Activated CD4-positive, alpha-beta memory T cell treated with anti-CD3 and anti-CD28 coated beads for 36 hours (primary cell): ENCODE measurements around the gene OSM. TPM values are rescaled to one million over a fixed set of nuclear protein-coding genes. Genes with fewer than 3 reads are reported as not detected.
A peak's percentile ranks its signal among the peaks of the same experiment; 100 is the strongest.

Experiments
- CTCF ChIA-PET: fragments of 350-600 bp; sonication (Branson Sonifier 250); formaldehyde crosslinking; loops from one replicate; lab custom pipeline; 2021; ENCODE audit warnings: antibody characterized with exemption, inconsistent platforms; lab: Charles Lee
- POLR2A ChIA-PET: fragments of 350-600 bp; sonication (Branson Sonifier 250); formaldehyde crosslinking; loops from one replicate; lab custom pipeline; 2021; ENCODE audit warnings: antibody characterized with exemption; lab: Charles Lee
- DNase-seq: peaks from one replicate; pipeline ENCODE4 v3.0.0-alpha.2; 2020
- H3K27ac Mint-ChIP-seq: one replicate; pipeline ENCODE4 v1.8.0; 2021; ENCODE audit warnings: mixed read lengths
- H3K27me3 Mint-ChIP-seq: one replicate; pipeline ENCODE4 v1.8.0; 2021; ENCODE audit warnings: mixed read lengths
- H3K36me3 Mint-ChIP-seq: one replicate; pipeline ENCODE4 v1.8.0; 2021; ENCODE audit warnings: mixed read lengths
- H3K4me1 Mint-ChIP-seq: one replicate; pipeline ENCODE4 v1.8.0; 2021; ENCODE audit warnings: low read depth, mixed read lengths
- H3K4me3 Mint-ChIP-seq: one replicate; pipeline ENCODE4 v1.8.0; 2021; ENCODE audit warnings: mild to moderate bottlenecking, mixed read lengths
- H3K9me3 Mint-ChIP-seq: one replicate; pipeline ENCODE4 v1.8.0; 2021; ENCODE audit warnings: mixed read lengths
- intact Hi-C: fragments of 100-400 bp; cut with micrococcal nuclease; formaldehyde crosslinking; loops from one replicate; pipeline ENCODE4 v1.15.1; 2023
- total RNA-seq, 2 experiments: library from RNA; stranded (reverse); gene quantifications; one replicate each; pipeline ENCODE4 v1.2.3, GENCODE V29; 2021

Gene OSM
- 10 to 100 TPM; 39.6 to 41.2 TPM for total RNA-seq

DNA sequence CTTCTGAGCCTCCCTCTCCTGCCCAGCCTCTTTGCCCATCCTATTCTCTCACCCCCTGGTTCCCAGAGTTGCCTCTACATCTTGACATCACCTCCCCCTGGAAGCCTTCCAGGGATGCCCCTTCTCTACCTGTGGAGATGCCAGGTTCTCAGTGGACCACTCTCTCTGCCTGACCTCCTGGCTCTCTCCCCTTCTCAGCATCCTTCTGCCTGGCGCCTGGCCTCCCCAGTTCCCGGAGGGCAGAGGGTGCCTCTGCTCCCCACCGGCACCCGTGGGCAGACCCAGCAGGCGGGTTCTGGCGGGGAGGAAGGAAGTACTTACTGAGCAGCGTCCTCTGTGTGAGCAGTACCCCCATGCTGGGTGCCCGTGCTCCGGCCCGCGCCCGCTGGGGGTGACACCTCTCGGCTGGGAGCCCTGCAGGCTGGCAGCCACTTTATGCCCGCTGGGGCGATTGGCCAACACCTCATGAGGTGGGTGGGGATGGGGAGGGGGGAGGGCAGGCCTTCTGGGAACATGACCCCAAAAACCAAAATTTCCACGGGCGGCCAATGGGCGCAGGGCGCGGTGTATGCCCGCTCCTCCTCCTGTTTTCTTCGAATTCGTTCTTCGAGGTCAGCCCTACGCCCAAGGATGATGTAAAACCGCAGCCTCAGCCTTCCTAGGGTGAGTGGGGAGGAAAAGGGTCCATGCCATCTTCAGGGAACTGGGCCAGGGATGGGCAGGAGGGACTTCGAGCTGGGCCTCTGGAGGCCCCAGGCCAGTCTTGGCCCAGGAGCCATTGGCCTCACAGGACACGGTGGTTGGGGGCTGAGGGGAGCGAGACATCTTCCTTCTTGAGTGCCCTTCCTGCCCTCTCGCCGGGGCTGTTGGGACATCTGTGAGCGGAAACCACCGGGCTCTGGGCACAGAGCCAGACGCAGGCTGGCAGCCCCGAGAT lies at the start of gene OSM:
Gene OSM (minus strand): TSS at position 407 of the 937 bp plus-strand sequence. CDS start 52 bp downstream, at position 355.
- DNase-seq: peak; percentile 90
- ChIA-PET CTCF (interaction anchor here (1.0 to 7.9 kb wide), 7 partner anchors 16 to 161 kb away, joined by 4 to 154 read pairs (median 7); partner anchors contain the start of genes CASTOR1 and RNF215), POLR2A (interaction anchor here (0.7 to 2.2 kb wide), 6 partner anchors 9 to 158 kb away, joined by 3 to 7 read pairs (median 4); partner anchors contain the start of genes CCDC157 and SF3A1)
- peaks cover 44% of the 10 kb centered on the region for H3K4me1 Mint-ChIP-seq
- H3K9me3 Mint-ChIP-seq: no peaks in the 10 kb centered on the region
- H3K4me3 Mint-ChIP-seq: peak within 1 kb of the TSS; percentile 86
- H3K27me3 Mint-ChIP-seq: no peaks in the 10 kb centered on the region
- H3K27ac Mint-ChIP-seq: peak within 1 kb of the TSS; percentile 97
- intact Hi-C loops: loop anchor here (1.0 to 10.0 kb wide), 4 partner anchors 20 to 502 kb away; partner anchors contain the start of genes LIF, UQCR10 and ZMAT5
- H3K36me3 Mint-ChIP-seq: peaks cover 61% of the 10 kb centered on the region

DNA sequence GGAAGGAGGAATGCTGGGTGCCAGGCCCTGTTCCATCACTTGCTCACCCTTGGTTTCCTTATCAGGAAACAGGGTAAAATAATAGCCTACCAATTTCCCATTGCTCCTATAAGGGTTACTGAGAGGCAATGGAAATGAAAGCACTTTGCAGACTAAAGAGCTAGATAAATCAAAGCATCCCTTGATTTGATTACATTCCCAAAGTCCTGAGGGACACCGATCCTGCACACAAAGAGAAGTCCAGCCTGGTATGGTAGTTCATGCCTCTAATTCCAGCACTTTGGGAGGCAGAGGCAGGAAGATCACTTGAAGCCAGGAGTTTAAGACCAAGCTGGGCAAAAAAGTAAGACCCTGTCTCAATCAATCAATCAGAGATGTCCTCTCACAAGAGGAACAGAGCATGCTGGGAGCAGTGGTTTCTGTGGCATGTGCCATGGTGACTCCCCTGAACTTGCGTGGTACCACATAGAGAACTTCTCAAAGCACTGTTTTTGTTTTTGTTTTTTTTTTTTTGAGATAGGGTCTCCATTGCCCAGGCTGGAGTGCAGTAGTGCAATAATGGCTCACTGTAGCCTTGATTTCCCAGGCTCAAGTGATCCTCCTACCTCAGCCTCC lies 49.4 kb upstream of the OSM start:
- intact Hi-C loops: no loop called here
- H3K27me3 Mint-ChIP-seq: no peaks in the 10 kb centered on the region
- POLR2A ChIA-PET: interaction anchor here (0.6 to 1.6 kb wide), 5 partner anchors 10 to 31 kb away, joined by 3 to 6 read pairs (median 3); partner anchors contain the start of gene TBC1D10A
- H3K4me3 Mint-ChIP-seq: no peak overlapping the region
- peaks cover 12% of the 10 kb centered on the region for H3K36me3 Mint-ChIP-seq
- DNase-seq: peak; percentile 44
- CTCF ChIA-PET: interaction anchor here (1.1 to 4.5 kb wide), 5 partner anchors 8 to 769 kb away, joined by 3 to 28 read pairs (median 4); partner anchors contain the start of genes CASTOR1 and RNF215
- peaks cover 91% of the 10 kb centered on the region for H3K4me1 Mint-ChIP-seq
- H3K27ac Mint-ChIP-seq: peak overlapping the region; percentile 84
- no peaks in the 10 kb centered on the region for H3K9me3 Mint-ChIP-seq

DNA sequence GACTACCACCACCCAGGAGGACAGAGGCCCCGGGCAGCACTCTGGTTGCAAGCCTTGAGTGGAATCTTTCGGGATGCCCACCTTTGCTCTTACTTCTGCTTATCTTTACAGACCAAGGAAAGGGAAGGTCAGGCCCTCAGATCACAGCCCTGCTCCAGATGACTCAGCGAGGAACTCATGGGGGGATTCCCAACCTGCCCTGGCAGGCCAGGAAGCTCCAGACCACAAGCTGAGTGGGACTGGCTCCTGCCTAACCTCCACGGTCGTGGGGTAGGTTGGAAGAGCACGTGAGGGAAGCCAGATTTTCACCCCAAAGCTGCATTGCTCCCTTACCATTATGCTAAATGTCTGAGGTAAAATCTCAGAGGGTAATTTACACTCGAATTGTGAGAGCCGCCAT lies 48.3 kb upstream of the OSM start:
- ChIA-PET POLR2A (interaction anchor here (0.5 to 0.8 kb wide), 4 partner anchors 9 to 33 kb away, joined by 3 to 4 read pairs (median 3); no protein-coding TSS in a partner anchor), CTCF (interaction anchor here (1.1 to 4.5 kb wide), 4 partner anchors 9 to 770 kb away, joined by 4 to 28 read pairs (median 8); partner anchors contain the start of genes CASTOR1 and RNF215)
- peak overlapping the region; percentile 84 for H3K27ac Mint-ChIP-seq
- no peaks in the 10 kb centered on the region for H3K27me3 Mint-ChIP-seq
- peaks cover 10% of the 10 kb centered on the region for H3K36me3 Mint-ChIP-seq
- H3K4me3 Mint-ChIP-seq: no peak overlapping the region
- intact Hi-C loops: loop anchor here (1.0 kb wide), 1 partner anchor 9 kb away; no protein-coding TSS in a partner anchor
- DNase-seq: peak; percentile 76
- peaks cover 93% of the 10 kb centered on the region for H3K4me1 Mint-ChIP-seq
- no peaks in the 10 kb centered on the region for H3K9me3 Mint-ChIP-seq

DNA sequence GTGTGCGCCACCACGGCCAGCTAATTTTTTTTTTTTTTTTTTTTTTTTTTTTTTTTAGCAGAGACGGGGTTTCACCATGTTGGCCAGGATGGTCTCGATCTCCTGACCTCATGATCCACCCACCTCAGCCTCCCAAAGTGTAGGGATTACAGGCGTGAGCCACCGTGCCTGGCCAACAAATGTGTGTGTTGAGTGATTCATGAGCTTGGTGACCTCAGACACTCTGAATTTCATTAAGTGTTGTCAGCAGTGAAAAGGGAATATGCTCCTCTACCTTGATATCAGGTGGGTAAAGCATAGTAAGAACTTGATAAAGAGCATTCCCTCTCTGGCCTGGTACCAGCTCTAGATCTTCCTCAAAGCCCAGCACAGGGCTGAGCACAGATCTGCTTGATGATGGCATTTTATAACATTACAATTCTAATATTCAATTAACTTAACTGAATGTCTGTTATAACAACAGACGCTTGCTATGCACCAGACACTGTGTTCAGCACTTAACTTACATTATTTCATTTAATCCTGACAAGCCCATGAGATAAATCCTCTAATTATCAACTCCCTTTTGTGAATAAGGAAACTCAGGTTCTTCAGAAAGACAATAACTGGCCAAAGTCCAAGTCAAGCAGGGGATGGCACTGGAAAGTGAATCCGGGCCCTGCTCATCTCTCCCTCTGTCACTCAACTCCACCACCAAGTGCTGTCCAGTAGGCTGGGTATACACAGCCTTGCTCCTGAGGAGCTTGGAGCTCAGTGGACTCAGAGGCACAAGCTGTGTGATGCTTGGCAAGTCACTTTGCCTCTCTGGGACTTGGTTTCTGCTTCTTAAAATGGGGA lies 47.1 kb upstream of the OSM start:
- H3K4me3 Mint-ChIP-seq: no peak overlapping the region
- H3K27me3 Mint-ChIP-seq: no peaks in the 10 kb centered on the region
- peak overlapping the region; percentile 84 for H3K27ac Mint-ChIP-seq
- H3K9me3 Mint-ChIP-seq: no peaks in the 10 kb centered on the region
- DNase-seq: peak; percentile 23
- ChIA-PET CTCF (interaction anchor here (0.6 to 4.5 kb wide), 4 partner anchors 26 to 773 kb away, joined by 3 to 28 read pairs (median 5); partner anchors contain the start of genes CASTOR1 and RNF215), POLR2A (interaction anchor here (0.6 to 1.3 kb wide), 4 partner anchors 9 to 113 kb away, joined by 3 to 4 read pairs (median 3); no protein-coding TSS in a partner anchor)
- peaks cover 7% of the 10 kb centered on the region for H3K36me3 Mint-ChIP-seq
- H3K4me1 Mint-ChIP-seq: peaks cover 91% of the 10 kb centered on the region
- intact Hi-C loops: loop anchor here (1.0 kb wide), 1 partner anchor 7 kb away; no protein-coding TSS in a partner anchor

DNA sequence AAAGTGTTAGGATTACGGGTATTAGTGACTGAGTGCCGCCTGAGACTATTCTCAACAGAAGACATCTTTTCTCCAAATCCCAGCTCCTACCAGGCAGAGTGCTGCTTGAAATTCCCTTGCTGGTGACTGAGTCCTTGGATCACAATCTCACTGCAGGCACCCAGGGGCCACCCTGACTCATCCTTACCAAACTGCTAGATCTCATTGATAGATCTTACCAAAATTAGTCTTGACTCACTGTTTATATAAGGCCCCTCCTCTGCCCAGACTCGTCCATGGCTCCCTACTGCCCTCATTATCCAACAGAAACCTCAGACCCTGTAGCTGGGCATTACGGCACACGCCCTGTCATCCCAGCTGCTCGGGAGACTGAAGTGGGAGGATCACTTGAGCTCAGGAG lies 45.4 kb upstream of the OSM start:
- H3K9me3 Mint-ChIP-seq: no peaks in the 10 kb centered on the region
- ChIA-PET CTCF (interaction anchor here (0.9 to 1.4 kb wide), 3 partner anchors 25 to 75 kb away, joined by 3 to 4 read pairs (median 3); partner anchors contain the start of gene RNF215), POLR2A (no interaction called here)
- intact Hi-C loops: no loop called here
- H3K27me3 Mint-ChIP-seq: no peaks in the 10 kb centered on the region
- peak; percentile 53 for DNase-seq
- no peak overlapping the region for H3K4me3 Mint-ChIP-seq
- peaks cover 90% of the 10 kb centered on the region for H3K4me1 Mint-ChIP-seq
- H3K36me3 Mint-ChIP-seq: peaks cover 5% of the 10 kb centered on the region
- peak overlapping the region; percentile 98 for H3K27ac Mint-ChIP-seq

DNA sequence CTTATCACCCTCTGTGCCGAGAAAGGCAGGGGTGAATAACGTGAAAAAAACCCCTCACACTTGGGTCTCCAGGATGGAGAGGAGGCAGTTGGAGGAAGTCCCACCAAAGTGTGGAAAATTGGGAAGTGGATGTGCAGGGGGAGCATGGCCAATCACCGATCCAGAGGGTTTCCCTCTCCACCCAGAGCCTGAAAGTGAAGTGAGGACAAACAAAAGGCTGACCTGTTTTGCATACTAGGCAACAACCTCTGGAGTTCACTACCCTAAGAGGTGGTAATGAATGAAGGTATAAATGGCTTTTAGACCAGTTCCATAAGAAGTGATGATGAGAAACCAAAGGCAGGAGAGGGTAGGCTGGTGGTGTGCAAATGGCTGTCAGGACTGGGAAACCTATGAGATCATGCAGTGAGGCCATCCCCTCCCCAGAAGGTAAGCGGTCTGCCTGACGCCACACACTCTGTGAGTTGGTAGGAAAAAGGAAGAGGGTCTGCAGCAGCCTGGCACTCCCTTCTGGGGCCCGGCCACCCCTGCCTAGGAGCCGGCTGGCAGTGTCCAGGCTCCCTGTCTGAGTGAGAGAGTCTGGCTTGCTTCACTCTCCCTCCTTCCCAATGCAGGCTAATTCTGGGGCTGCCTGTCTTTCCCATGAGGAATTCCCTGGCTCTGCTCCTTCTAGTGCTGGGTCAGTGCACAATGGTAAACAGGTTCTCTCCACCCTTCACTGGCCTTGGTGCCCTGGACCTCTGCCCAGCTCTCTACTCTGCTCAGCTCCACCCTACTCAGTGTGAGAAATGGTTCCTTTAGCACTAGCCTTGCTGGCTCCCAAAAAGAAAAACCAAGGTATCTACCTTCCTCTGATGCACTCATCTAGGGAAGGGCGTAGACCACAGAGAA lies 44.5 kb upstream of the OSM start:
- ChIA-PET POLR2A (interaction anchor here (1.1 kb wide), 1 partner anchor 13 kb away, joined by 3 read pairs; no protein-coding TSS in a partner anchor), CTCF (interaction anchor here (0.9 to 1.6 kb wide), 4 partner anchors 23 to 77 kb away, joined by 3 to 7 read pairs (median 5); partner anchors contain the start of gene RNF215)
- Mint-ChIP-seq H3K9me3 (no peaks in the 10 kb centered on the region), H3K4me1 (peaks cover 94% of the 10 kb centered on the region), H3K27me3 (no peaks in the 10 kb centered on the region), H3K4me3 (no peak overlapping the region), H3K27ac (peak overlapping the region; percentile 98), H3K36me3 (peaks cover 5% of the 10 kb centered on the region)
- intact Hi-C loops: loop anchor here (1.0 kb wide), 1 partner anchor 22 kb away; no protein-coding TSS in a partner anchor
- no peak for DNase-seq

DNA sequence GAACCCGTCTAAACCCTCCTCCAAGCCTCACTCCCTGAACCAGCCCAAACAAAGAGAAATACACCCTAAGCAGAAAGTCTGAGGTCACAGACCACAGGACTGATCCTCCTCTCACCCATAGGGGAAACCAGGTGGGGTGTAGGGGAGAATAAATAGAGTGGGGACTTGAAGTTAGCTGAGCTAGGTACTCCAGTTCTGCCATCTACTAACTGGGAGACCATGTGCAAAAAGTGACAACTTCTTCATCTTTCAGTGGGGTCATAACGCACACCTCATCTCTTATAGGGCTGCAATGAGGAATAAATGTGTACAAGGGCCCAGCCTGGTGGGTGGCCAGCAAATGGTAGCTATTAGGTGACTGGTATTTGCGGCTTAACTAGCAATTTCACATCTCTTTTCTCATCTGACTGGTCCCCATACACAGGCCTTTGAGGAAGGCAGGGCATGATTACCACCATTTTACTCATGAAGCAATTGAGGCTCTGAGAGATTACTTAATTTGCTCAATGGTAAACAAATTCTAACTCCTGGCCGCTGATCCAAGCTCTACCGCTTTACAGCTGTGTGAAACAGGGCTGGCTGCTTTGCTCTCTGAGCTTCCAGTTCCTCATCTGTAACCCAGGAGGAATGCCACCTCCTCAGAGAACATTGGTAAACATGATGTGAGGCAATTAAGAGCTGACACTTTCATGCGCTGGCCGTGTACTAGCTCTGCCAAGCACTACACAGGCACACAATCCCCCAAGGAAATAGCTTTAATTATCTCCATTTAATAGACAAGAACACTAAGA lies 43.5 kb upstream of the OSM start:
- Mint-ChIP-seq H3K27me3 (no peaks in the 10 kb centered on the region), H3K27ac (peak overlapping the region; percentile 98), H3K9me3 (no peaks in the 10 kb centered on the region), H3K4me3 (no peak overlapping the region), H3K36me3 (peaks cover 3% of the 10 kb centered on the region), H3K4me1 (peaks cover 94% of the 10 kb centered on the region)
- DNase-seq: no peak
- ChIA-PET POLR2A (interaction anchor here (1.1 to 2.5 kb wide), 2 partner anchors 14 to 17 kb away, joined by 3 to 8 read pairs; partner anchors contain the start of gene TBC1D10A), CTCF (interaction anchor here (1.4 to 1.6 kb wide), 2 partner anchors 22 to 78 kb away, joined by 7 read pairs; partner anchors contain the start of gene RNF215)
- intact Hi-C loops: loop anchor here (1.0 kb wide), 1 partner anchor 23 kb away; no protein-coding TSS in a partner anchor

DNA sequence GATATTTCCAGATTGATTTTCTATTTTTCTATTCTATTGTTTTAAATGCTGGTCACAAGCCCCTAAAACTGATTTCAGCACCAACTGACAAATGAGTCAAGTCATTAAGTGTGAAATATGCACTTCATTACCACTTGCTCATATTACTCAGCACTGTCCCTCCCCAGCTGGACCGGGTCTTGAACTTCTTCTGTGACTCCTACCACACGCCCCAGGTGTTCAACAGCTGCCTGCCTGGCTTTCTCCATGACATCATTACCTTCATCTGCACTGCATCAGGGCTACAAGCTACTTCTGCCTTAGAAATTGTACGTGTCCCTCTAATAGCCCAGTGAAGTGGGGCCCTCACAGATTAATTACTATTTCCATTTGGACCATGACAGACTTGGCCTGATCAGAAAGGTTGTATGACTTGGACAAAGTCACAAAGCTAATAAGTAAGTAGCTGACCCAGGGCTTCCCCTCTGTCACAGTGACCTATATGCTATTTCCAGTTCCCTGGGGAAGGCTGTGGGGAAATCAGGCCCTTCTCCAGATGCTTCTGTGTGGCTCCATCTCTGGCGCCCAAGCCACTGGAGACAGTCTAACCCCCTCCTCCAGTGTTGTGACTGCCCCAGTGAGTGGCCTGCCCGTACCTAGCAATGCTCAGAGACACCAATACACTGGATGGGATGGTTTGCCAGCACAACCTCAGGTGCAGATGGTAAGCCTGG lies 42.0 kb upstream of the OSM start:
- CTCF ChIA-PET: interaction anchor here (3.2 kb wide), 1 partner anchor 21 kb away, joined by 17 read pairs; no protein-coding TSS in a partner anchor
- intact Hi-C loops: no loop called here
- Mint-ChIP-seq H3K4me1 (peaks cover 94% of the 10 kb centered on the region), H3K9me3 (no peaks in the 10 kb centered on the region), H3K27me3 (no peaks in the 10 kb centered on the region), H3K36me3 (peaks cover 3% of the 10 kb centered on the region), H3K27ac (peak overlapping the region; percentile 98), H3K4me3 (no peak overlapping the region)
- peak; percentile 58 for DNase-seq
- POLR2A ChIA-PET: interaction anchor here (1.0 to 2.5 kb wide), 5 partner anchors 14 to 116 kb away, joined by 3 to 8 read pairs (median 4); partner anchors contain the start of gene TBC1D10A
